NCI-H82 (cell line): ENCODE measurements around the gene RAI1.

Source experiments
- DNase-seq: peaks from one replicate; lab custom pipeline; 2025; lab: John Stamatoyannopoulos, UW

Gene RAI1

GRCh38 chr17:17719199-17719940 lies 38.1 kb downstream of the RAI1 start:
- no peak for DNase-seq

- DNase-seq: no peak
Measured at GRCh38 chr17:17719966-17720543, 38.8 kb downstream of the RAI1 start.

GRCh38 chr17:17721140-17721668 lies 39.9 kb downstream of the RAI1 start:
- DNase-seq: no peak

GRCh38 chr17:17722081-17722905 lies 41.0 kb downstream of the RAI1 start:
- DNase-seq: peak; percentile 58

GRCh38 chr17:17722906-17723353 lies 41.7 kb downstream of the RAI1 start:
- DNase-seq: no peak

- DNase-seq: peak; percentile 85
Measured at GRCh38 chr17:17723354-17724261, 42.4 kb downstream of the RAI1 start.

- DNase-seq: peak; percentile 76
Measured at GRCh38 chr17:17724307-17725010, 43.2 kb downstream of the RAI1 start.

- peak; percentile 82 for DNase-seq
Measured at GRCh38 chr17:17725011-17725751, 43.9 kb downstream of the RAI1 start.

GRCh38 chr17:17725752-17726457 lies 44.6 kb downstream of the RAI1 start:
- DNase-seq: no peak

- no peak for DNase-seq
Measured at GRCh38 chr17:17726458-17727060, 45.3 kb downstream of the RAI1 start.

- DNase-seq: no peak
Measured at GRCh38 chr17:17727111-17727659, 45.9 kb downstream of the RAI1 start.

- no peak for DNase-seq
Measured at GRCh38 chr17:17728146-17728545, 46.9 kb downstream of the RAI1 start.

GRCh38 chr17:17728550-17729251 lies 47.4 kb downstream of the RAI1 start:
- no peak for DNase-seq

GRCh38 chr17:17729620-17730249 lies 48.5 kb downstream of the RAI1 start:
- peak; percentile 77 for DNase-seq

- DNase-seq: no peak
Measured at GRCh38 chr17:17730250-17730935, 49.1 kb downstream of the RAI1 start.

GRCh38 chr17:17732444-17732843 lies 51.2 kb downstream of the RAI1 start:
- DNase-seq: no peak
